Fibroblast of skin of right biceps (primary cell): ENCODE results near the gene TSPAN18.

Experiments used
- DNase-seq: peaks from one replicate; pipeline ENCODE4 v3.0.0-alpha.2; 2013

Gene TSPAN18

GRCh38 chr11:44904261-44905020 is 177.7 kb downstream of the TSPAN18 start:
- no peak for DNase-seq

GRCh38 chr11:44905131-44905866 is 178.5 kb downstream of the TSPAN18 start:
- DNase-seq = no peak

DNA sequence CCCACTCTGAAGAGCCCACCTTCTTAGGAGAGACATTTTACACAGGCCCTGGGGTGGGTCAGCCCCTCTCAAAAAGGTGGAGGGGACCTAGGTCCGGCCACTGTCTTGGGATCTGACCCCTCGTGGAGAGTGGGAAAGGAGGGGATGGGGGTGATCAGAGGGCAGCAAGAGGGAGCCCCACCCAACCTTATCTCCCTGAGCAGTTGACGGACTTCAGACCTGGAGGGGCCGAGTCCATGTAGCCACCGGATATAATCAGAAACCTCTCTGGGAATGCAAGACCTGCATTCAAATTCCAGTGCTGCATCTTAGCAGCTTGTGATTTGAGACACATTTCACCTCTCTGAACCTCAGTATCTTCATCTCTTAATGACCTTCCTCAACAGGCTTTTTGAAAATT is 179.9 kb downstream of the TSPAN18 start:
- DNase-seq = no peak

DNA sequence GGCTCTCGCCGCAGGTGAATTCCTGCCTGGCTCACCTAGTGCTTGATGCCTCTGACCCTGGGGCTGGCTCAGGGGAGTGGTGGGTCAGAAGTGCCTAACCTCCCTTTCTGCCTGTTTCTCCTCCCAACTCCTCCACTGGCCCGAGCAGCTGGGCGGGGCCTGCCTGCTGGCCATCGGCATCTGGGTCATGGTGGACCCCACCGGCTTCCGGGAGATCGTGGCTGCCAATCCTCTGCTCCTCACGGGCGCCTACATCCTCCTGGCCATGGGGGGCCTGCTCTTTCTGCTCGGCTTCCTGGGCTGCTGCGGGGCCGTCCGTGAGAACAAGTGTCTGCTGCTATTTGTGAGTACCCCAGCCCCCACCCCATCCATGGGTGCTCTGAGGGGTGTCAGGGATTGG is 182.8 kb downstream of the TSPAN18 start:
- no peak for DNase-seq

DNA sequence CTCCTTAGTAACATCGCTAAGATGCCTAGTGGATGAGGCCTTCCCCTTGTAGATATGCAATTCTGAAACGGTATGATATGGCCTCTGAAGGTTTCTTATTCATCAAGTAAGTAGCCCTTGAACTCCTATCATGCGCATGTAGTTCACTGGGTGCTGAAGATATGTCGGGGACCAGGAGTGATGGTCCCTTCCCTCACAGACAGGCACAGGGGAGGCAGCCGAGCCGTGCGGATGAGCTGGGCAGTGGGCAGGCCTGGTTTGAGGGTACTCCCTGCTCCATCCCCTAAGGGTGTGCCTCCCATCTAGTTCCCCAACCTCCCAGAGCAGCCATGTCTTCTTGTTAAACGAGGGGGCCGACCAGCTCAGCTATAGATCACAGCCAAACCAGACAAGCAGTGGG is 183.8 kb downstream of the TSPAN18 start:
- DNase-seq = no peak

- peak; percentile 81 for DNase-seq
These were observed 184.5 kb downstream of the TSPAN18 start for GRCh38 chr11:44911029-44911814.

DNA sequence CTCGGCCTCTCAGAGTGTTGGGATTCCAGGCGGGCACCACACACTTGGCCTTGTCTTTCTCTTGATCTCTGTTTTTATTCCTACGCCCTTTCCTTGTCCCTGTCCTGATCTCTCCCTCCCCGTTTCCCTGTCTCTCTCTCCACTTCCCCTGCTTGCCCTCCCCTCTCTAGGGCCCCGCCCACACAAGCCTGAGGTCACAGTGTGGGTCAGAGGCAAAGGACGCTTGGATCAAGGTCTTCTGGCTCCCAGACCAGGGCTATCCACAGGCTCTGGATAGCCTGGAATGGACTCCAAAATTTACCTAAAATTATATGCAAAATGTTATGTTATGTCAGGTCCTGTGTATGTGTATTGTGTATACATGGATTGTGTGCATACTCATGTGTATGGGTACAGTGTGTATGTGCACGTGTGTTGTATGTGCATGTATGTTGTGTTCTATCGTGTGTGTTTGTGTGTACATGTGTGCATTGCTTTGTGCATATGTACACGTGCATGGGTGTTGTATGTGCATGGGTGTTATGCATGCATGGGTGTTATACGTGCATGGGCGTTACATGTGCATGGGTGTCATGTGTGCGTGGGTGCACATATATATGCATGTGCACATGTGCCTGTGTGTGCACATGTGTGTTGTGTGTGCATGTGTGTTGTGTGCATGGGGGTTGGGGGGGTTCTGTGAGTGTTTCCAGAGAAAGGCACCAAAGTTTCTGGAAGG is 185.7 kb downstream of the TSPAN18 start:
- no peak for DNase-seq

DNA sequence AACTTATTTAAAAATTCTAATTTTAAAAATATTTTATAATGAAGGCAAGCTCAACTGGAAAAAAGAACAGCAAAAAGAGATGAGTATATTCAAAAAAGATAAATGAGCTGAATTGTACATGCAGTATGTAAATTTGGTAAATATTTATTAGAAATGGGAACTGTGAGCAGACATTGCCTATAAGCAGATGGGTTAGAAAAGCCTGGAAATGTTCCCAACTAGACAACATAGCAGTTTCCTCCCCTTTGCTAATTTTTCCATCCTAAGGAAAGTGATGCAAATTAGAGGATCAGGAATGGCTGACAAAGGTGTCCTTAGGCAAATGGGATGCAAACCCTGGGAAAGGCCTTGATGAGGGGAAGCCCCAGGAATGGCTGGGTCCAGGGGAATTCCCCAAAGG is 186.7 kb downstream of the TSPAN18 start:
- DNase-seq = no peak

DNA sequence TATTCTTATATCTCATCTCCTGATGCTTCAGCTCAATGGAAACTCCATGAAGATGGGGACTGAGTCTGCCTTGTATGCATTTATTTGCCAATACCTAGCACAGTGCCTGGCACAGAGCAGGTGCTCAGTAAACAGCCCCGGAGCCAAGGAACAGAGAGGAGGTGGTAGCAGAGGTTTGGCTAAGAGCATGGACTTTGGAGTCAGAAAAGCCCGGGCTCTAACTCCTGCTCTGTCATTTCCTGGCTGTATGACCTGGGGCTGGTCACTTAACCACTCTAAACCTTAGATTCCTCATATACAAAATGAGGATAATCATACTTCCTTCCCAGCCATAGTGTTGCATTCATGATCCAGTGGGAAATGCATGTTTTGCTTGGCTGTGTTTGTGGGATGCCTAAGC is 187.3 kb downstream of the TSPAN18 start:
- no peak for DNase-seq

- no peak for DNase-seq
These were observed 188.2 kb downstream of the TSPAN18 start for GRCh38 chr11:44915004-44915403.

GRCh38 chr11:44915621-44916020 is 188.9 kb downstream of the TSPAN18 start:
- DNase-seq = no peak

DNA sequence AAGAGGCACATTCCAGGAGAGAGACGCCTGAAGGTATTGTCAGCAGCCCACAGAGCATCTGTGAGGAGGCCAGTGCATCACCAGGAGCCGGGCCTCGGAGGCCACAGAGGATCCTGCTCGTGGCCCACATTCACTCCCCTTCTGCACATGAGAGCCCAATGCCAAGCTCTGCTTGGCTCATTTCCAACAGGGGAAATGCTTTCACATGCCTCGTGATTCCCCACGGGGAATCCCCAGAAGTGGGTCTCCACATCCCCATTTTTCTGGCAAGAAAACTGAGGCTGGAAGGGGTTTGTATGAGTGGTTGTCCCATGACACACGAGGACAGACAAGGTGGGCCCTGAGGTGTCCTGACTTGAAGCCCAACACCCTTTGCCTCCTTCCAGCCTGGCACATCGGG is 189.6 kb downstream of the TSPAN18 start:
- DNase-seq = no peak

DNA sequence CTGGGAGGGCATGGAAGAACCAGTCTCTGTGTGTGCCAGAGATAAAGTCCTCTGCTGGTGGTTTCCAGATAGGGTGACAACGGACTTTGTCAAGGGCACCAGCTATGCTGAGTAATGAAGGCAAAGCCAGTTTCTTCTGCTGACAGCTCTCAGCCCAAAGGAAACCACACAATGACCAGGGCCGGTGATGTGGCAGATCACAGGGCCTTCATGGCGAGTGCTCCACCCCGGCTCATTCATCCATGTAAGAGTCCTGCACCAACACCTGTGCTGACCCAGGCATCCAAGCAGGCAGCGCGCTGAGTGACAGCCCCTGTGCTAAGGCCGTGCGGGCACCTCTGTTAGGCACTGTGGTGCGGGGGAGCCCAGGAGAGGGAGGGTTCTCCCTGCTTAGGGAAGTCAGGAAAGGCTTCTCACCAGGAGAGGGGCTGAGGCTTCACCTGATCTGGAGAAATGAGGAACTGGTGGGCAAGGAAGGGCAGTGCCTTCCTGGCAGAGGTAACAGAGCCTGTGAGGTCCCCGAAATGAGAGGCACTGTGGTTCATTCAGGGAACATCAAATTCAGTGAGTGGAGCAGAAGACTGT is 190.1 kb downstream of the TSPAN18 start:
- DNase-seq = no peak

DNA sequence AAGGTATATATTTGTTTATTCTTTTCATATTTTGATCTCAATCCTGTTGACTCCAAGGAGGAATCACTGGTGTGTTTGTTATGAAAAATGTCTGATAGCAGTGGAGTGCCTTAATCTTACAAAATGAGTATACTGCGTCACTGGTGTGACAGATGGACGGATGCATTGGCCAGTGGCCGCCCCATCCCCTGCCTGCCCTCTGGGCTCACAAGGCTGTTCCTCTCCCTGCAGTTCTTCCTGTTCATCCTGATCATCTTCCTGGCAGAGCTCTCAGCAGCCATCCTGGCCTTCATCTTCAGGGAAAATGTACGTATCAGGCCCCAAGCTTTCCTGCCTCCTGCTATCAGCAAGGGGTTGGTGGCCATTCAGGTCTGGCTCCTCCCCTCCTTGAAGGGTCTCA is 191.0 kb downstream of the TSPAN18 start:
- no peak for DNase-seq

DNA sequence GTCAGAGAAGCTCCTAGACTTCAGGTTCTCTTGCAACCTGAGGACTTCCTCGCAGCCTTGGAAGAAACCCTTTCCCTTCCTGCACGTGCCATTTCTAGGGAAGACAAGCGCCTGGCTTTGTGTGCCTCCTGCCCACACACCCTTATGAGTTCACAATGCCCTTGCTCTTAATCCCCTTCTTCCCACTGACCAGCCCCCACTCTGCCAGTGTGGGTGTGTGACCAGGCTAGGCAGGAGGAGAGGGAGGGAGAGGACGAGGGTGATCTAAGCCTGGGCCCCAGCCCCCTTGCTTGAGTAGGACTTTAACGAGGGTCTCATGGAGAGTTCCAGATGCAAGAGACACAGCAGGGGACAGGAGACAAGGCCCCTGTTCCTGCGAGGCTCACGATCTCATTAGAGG is 193.7 kb downstream of the TSPAN18 start:
- DNase-seq = no peak

- no peak for DNase-seq
These were observed 196.4 kb downstream of the TSPAN18 start for GRCh38 chr11:44923115-44923514.

DNA sequence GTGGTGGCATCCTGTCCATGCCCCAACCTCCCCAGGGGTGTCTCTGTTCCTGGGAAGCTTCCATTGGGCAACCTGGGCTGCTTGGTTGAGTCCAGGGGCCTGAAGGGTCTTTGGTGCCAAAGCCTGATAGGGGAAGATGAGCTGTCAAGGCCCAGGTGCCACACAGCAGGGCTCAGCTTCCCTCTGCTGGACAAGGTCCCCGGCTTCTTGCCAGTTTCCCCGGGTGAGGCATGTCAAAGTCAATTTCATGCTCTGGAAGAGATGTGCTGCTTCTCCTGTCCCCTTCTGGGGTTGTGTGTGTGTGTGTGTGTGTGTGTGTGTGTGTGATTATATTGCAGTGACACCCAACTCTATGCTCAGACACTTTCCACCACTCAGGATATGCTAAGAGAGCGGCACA is 197.0 kb downstream of the TSPAN18 start:
- no peak for DNase-seq

- no peak for DNase-seq
These were observed 199.3 kb downstream of the TSPAN18 start for GRCh38 chr11:44926036-44926435.

GRCh38 chr11:44927174-44927661 is 200.5 kb downstream of the TSPAN18 start:
- peak; percentile 59 for DNase-seq

DNA sequence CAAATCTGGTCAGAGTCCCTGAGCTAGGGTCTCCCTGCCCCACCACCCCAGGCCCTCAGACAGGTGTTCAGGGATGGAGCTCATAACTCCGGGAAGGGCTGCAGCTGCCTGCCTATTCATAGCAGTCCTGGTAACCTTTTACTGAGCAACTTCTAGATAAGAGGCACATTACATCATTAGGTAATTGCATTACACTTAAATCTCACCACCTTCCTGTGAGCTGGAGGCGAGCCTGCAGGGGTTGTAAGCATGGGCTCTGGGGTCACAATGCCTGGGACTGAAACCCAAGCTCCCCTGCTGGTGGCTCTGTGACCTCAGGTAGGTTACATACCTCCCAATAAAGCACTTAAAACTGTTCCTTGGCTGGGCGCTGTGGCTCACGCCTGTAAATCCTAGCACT is 201.4 kb downstream of the TSPAN18 start:
- no peak for DNase-seq

- no peak for DNase-seq
These were observed 202.1 kb downstream of the TSPAN18 start for GRCh38 chr11:44928816-44929215.

- DNase-seq = no peak
These were observed 204.0 kb downstream of the TSPAN18 start for GRCh38 chr11:44930588-44931302.
